HG03066 (cell line): ENCODE data around the gene CRYBG1.
"Not testable (repeated sequence)": the region's sequence is repeated elsewhere in the genome, so short reads cannot be mapped to it uniquely, and the experiment has no call there.

Experiments
- ATAC-seq: cut with Tn5 transposase; IDR thresholded peaks from one replicate; pipeline ENCODE4 v1.9.1; 2021; ENCODE audit warnings: low read depth; ENCODE audit not compliant: unreplicated experiment

The CRYBG1 gene

GRCh38 chr6:106574741-106575458 lies 214.4 kb downstream of the CRYBG1 start:
- ATAC-seq, result no peak

GRCh38 chr6:106579281-106579680 lies 218.8 kb downstream of the CRYBG1 start:
- no peak for ATAC-seq

- no peak for ATAC-seq
Observed at GRCh38 chr6:106581468-106581867, 221.0 kb downstream of the CRYBG1 start.

- ATAC-seq, result no peak
Observed at GRCh38 chr6:106586815-106587415, 226.4 kb downstream of the CRYBG1 start.

- ATAC-seq, result not testable (repeated sequence)
Observed at GRCh38 chr6:106588937-106589336, 228.4 kb downstream of the CRYBG1 start.

GRCh38 chr6:106591111-106591825 lies 230.8 kb downstream of the CRYBG1 start:
- no peak for ATAC-seq

GRCh38 chr6:106599440-106599839 lies 238.9 kb downstream of the CRYBG1 start:
- no peak for ATAC-seq

GRCh38 chr6:106600329-106600728 lies 239.8 kb downstream of the CRYBG1 start:
- no peak for ATAC-seq

- ATAC-seq, result peak; percentile 68
Observed at GRCh38 chr6:106608080-106608668, 247.7 kb downstream of the CRYBG1 start.

GRCh38 chr6:106609699-106610098 lies 249.2 kb downstream of the CRYBG1 start:
- ATAC-seq, result no peak

GRCh38 chr6:106611030-106611429 lies 250.5 kb downstream of the CRYBG1 start:
- no peak for ATAC-seq

- no peak for ATAC-seq
Observed at GRCh38 chr6:106612671-106613416, 252.3 kb downstream of the CRYBG1 start.

GRCh38 chr6:106613590-106613989 lies 253.1 kb downstream of the CRYBG1 start:
- ATAC-seq, result no peak

- no peak for ATAC-seq
Observed at GRCh38 chr6:106614166-106614565, 253.6 kb downstream of the CRYBG1 start.

- ATAC-seq, result no peak
Observed at GRCh38 chr6:106614592-106615257, 254.2 kb downstream of the CRYBG1 start.

- ATAC-seq, result peak; percentile 78
Observed at GRCh38 chr6:106617302-106617701, 256.8 kb downstream of the CRYBG1 start.

GRCh38 chr6:106617857-106618256 lies 257.3 kb downstream of the CRYBG1 start:
- ATAC-seq, result no peak

- ATAC-seq, result no peak
Observed at GRCh38 chr6:106618324-106618723, 257.8 kb downstream of the CRYBG1 start.

- ATAC-seq, result no peak
Observed at GRCh38 chr6:106619223-106619622, 258.7 kb downstream of the CRYBG1 start.
